ENCODE results near the gene ARL6IP1.

DNA sequence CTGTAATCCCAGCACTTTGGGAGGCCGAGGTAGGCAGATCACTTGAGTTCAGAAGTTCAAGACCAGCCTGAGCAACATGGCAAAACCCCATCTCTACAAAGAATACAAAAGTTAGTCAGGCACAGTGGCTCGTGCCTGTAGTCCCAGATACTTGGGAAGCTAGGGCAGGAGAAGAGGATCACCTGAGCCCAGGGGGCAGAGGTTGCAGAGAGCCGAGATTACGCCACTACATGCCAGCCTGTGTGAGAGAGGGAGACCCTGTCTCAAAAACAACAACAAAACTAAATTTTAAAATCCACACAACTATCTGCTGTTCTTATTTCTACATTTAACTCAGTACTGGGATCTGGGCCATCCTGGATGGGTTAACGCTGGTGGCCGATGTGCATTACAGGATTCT is 41.2 kb upstream of the ARL6IP1 start:
- TF ChIP-seq, protein P1, sequence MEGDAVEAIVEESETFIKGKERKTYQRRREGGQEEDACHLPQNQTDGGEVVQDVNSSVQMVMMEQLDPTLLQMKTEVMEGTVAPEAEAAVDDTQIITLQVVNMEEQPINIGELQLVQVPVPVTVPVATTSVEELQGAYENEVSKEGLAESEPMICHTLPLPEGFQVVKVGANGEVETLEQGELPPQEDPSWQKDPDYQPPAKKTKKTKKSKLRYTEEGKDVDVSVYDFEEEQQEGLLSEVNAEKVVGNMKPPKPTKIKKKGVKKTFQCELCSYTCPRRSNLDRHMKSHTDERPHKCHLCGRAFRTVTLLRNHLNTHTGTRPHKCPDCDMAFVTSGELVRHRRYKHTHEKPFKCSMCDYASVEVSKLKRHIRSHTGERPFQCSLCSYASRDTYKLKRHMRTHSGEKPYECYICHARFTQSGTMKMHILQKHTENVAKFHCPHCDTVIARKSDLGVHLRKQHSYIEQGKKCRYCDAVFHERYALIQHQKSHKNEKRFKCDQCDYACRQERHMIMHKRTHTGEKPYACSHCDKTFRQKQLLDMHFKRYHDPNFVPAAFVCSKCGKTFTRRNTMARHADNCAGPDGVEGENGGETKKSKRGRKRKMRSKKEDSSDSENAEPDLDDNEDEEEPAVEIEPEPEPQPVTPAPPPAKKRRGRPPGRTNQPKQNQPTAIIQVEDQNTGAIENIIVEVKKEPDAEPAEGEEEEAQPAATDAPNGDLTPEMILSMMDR (IDR thresholded peaks at IDR 0.05; ENCODE audit: insufficient read depth, low read length, poor library complexity, severe bottlenecking): no peak
- TF ChIP-seq EZH2phosphoT487 (conservative IDR thresholded peaks at IDR 0.05; ENCODE audit: low read length): no peak

Data from SU-DHL-6 (cell line).